ENCODE measurements around the gene CHST11. TPM values are rescaled to one million over a fixed set of nuclear protein-coding genes. Genes with fewer than 3 reads are reported as not detected.

The CHST11 gene
- total RNA-seq, 4 donors from 2014 or later, result 2.1 to 7.3 (median 4.9) TPM

GRCh38 chr12:104514092-104514810 is 57.5 kb downstream of the CHST11 start:
- intact Hi-C loops (cut with DNase I; ENCODE audit: low total_unique reads), result no loop called here
- TF ChIP-seq CTCF (IDR thresholded peaks at IDR 0.05), result no peak
- DNase-seq (ENCODE audit: low spot score in 2 of 2), result no peak
- no peak overlapping the region for H3K4me3 ChIP-seq (ENCODE audit: low read depth, poor library complexity, severe bottlenecking)
- 94 to 95% methylated on average over 9 of the region's 9 CpGs for WGBS, 2 donors

GRCh38 chr12:104515899-104516298 is 59.2 kb downstream of the CHST11 start:
- intact Hi-C loops (cut with DNase I; ENCODE audit: low total_unique reads), result no loop called here
- no peak for TF ChIP-seq POLR2A (IDR thresholded peaks at IDR 0.05)
- no peak for TF ChIP-seq CTCF (IDR thresholded peaks at IDR 0.05)
- no peak overlapping the region for H3K4me3 ChIP-seq (ENCODE audit: low read depth, poor library complexity, severe bottlenecking)
- DNase-seq (ENCODE audit: low spot score in 2 of 2), result no peak
- 51 to 59% methylated on average over 1 of the region's 1 CpG for WGBS, 2 donors

- H3K4me3 ChIP-seq (ENCODE audit: low read depth, poor library complexity, severe bottlenecking), result no peak overlapping the region
- WGBS, 2 donors, result 92 to 100% methylated on average over 1 of the region's 1 CpG
- DNase-seq (ENCODE audit: low spot score in 2 of 2), result no peak
- no peak for TF ChIP-seq POLR2A (IDR thresholded peaks at IDR 0.05)
- TF ChIP-seq CTCF (IDR thresholded peaks at IDR 0.05), result no peak
- intact Hi-C loops (cut with DNase I; ENCODE audit: low total_unique reads), result no loop called here
Measured at GRCh38 chr12:104516821-104517220, 60.1 kb downstream of the CHST11 start.

- no peak overlapping the region for H3K4me3 ChIP-seq (ENCODE audit: low read depth, poor library complexity, severe bottlenecking)
- no peak for TF ChIP-seq CTCF (IDR thresholded peaks at IDR 0.05)
- TF ChIP-seq POLR2A (IDR thresholded peaks at IDR 0.05), result no peak
- no peak for DNase-seq (ENCODE audit: low spot score in 2 of 2)
- intact Hi-C loops (cut with DNase I; ENCODE audit: low total_unique reads), result no loop called here
- 95 to 97% methylated on average over 10 of the region's 10 CpGs for WGBS, 2 donors
Measured at GRCh38 chr12:104517880-104518279, 61.1 kb downstream of the CHST11 start.

- intact Hi-C loops (cut with DNase I; ENCODE audit: low total_unique reads), result no loop called here
- no peak for DNase-seq (ENCODE audit: low spot score in 2 of 2)
- no peak for TF ChIP-seq CTCF (IDR thresholded peaks at IDR 0.05)
- no peak for TF ChIP-seq POLR2A (IDR thresholded peaks at IDR 0.05)
- 72 to 74% methylated on average over 7 of the region's 7 CpGs for WGBS, 2 donors
- H3K4me3 ChIP-seq (ENCODE audit: low read depth, poor library complexity, severe bottlenecking), result no peak overlapping the region
Measured at GRCh38 chr12:104519190-104520019, 62.7 kb downstream of the CHST11 start.
